HG03039 (cell line): Measurements from ENCODE around the gene AIM2.
A peak's percentile ranks its signal among the peaks of the same experiment; 100 is the strongest.
"Not testable (repeated sequence)": the region's sequence is repeated elsewhere in the genome, so short reads cannot be mapped to it uniquely, and the experiment has no call there.

ENCODE experiments used
- ATAC-seq: cut with Tn5 transposase; IDR thresholded peaks from one replicate; pipeline ENCODE4 v1.9.1; 2021; ENCODE audit warnings: mild to moderate bottlenecking, moderate library complexity; ENCODE audit not compliant: unreplicated experiment

AIM2 gene

GRCh38 chr1:159076438-159077119 lies at the start of gene AIM2:
TSS of gene AIM2 (minus strand) at chr1:159076766. CDS start at chr1:159073499, 3,267 bp downstream.
- peak; percentile 79 for ATAC-seq

GRCh38 chr1:159123587-159123986 lies 47.0 kb upstream of the AIM2 start:
- no peak for ATAC-seq

- peak; percentile 79 for ATAC-seq
Measured at GRCh38 chr1:159122005-159122621, 45.5 kb upstream of the AIM2 start.

- ATAC-seq: peak; percentile 76
Measured at GRCh38 chr1:159121526-159121925, 45.0 kb upstream of the AIM2 start.

- no peak for ATAC-seq
Measured at GRCh38 chr1:159120317-159120716, 43.8 kb upstream of the AIM2 start.

- ATAC-seq: no peak
Measured at GRCh38 chr1:159113596-159114433, 37.2 kb upstream of the AIM2 start.

GRCh38 chr1:159103021-159103420 lies 26.5 kb upstream of the AIM2 start:
- ATAC-seq: not testable (repeated sequence)

GRCh38 chr1:159100589-159100988 lies 24.0 kb upstream of the AIM2 start:
- no peak for ATAC-seq

GRCh38 chr1:159098596-159098995 lies 22.0 kb upstream of the AIM2 start:
- no peak for ATAC-seq

- ATAC-seq: no peak
Measured at GRCh38 chr1:159092036-159092760, 15.6 kb upstream of the AIM2 start.

- ATAC-seq: no peak
Measured at GRCh38 chr1:159091607-159092031, 15.1 kb upstream of the AIM2 start.

GRCh38 chr1:159091180-159091560 lies 14.6 kb upstream of the AIM2 start:
- ATAC-seq: no peak

GRCh38 chr1:159090286-159091179 lies 14.0 kb upstream of the AIM2 start:
- no peak for ATAC-seq

GRCh38 chr1:159089184-159089791 lies 12.7 kb upstream of the AIM2 start:
- no peak for ATAC-seq

- ATAC-seq: no peak
Measured at GRCh38 chr1:159088546-159089183, 12.1 kb upstream of the AIM2 start.

- ATAC-seq: no peak
Measured at GRCh38 chr1:159088050-159088449, 11.5 kb upstream of the AIM2 start.

- no peak for ATAC-seq
Measured at GRCh38 chr1:159084867-159085266, 8.3 kb upstream of the AIM2 start.

GRCh38 chr1:159084152-159084551 lies 7.6 kb upstream of the AIM2 start:
- ATAC-seq: no peak

GRCh38 chr1:159083013-159083412 lies 6.4 kb upstream of the AIM2 start:
- ATAC-seq: no peak
